HG03442 (cell line): Measurements from ENCODE around the gene DPY19L2.
"Not testable (repeated sequence)": the region's sequence is repeated elsewhere in the genome, so short reads cannot be mapped to it uniquely, and the experiment has no call there.

Experiments
- ATAC-seq: cut with Tn5 transposase; IDR thresholded peaks from one replicate; pipeline ENCODE4 v1.9.1; 2021; ENCODE audit warnings: mild to moderate bottlenecking, moderate library complexity; ENCODE audit not compliant: unreplicated experiment

DPY19L2 gene

GRCh38 chr12:63668800-63669365 lies 590 bp upstream of the DPY19L2 start:
- peak; percentile 42 for ATAC-seq

GRCh38 chr12:63663005-63663404 lies 5.3 kb downstream of the DPY19L2 start:
- ATAC-seq = not testable (repeated sequence)

- not testable (repeated sequence) for ATAC-seq
Measured at GRCh38 chr12:63658501-63658900, 9.8 kb downstream of the DPY19L2 start.

DNA sequence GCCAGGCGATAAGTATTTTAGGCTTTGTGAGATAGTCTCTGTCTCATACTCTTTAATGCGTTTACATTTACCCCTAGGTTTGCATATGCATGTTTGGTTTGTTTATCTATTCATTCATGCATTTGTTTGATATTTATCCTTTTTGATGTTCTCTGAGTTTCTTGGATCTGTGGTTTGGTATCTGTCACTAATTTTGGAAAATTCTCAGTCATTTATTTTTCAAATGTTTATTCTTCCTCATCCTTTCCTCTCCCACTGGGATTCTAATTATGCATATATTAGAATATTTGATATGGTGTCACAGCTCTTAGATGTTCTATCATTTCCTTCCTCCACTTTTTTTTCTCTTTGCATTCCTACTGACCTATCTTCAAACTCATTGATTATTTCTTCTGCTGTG lies 11.9 kb downstream of the DPY19L2 start:
- ATAC-seq = not testable (repeated sequence)

GRCh38 chr12:63655543-63656257 lies 12.6 kb downstream of the DPY19L2 start:
- not testable (repeated sequence) for ATAC-seq

DNA sequence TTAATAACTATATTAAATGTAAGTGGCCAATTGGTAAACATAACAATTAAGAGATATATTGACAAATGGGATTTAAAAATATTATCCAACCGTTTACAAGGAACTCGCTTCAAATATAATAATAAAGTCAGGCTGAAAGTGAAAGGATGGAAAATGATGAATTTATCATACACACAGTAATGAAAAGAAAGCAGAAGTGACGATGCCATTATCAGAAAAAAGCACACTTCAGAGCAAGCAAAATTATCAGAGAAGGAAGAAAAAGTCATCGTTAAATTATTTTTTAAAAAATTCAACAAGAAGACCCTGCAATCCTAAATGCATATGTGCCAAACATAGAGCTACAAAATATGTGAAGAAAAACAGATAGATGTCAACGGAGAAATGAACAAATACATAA lies 13.8 kb downstream of the DPY19L2 start:
- ATAC-seq = not testable (repeated sequence)

GRCh38 chr12:63649517-63649916 lies 18.8 kb downstream of the DPY19L2 start:
- ATAC-seq = not testable (repeated sequence)

GRCh38 chr12:63643381-63644140 lies 24.7 kb downstream of the DPY19L2 start:
- not testable (repeated sequence) for ATAC-seq

DNA sequence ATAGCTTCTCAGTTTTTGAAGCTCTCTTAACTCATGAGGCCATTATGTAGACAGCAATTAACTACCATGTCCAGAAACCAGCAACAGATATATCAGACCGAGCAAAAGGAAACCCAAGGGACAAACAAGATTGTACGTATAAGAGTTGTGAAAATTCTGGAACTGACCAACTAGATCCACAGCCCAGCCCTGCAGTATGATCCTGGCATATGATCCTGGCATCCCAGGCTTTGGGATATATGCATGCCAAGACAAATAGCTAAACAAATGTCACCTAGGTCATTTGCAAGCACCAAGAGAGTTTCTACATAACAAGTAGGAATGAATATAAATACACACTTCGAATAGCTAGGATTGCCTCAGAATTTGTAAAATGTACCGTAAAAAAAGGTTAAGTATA lies 44.0 kb downstream of the DPY19L2 start:
- ATAC-seq = not testable (repeated sequence)

GRCh38 chr12:63615544-63615943 lies 52.7 kb downstream of the DPY19L2 start:
- not testable (repeated sequence) for ATAC-seq

GRCh38 chr12:63611285-63611684 lies 57.0 kb downstream of the DPY19L2 start:
- ATAC-seq = not testable (repeated sequence)

DNA sequence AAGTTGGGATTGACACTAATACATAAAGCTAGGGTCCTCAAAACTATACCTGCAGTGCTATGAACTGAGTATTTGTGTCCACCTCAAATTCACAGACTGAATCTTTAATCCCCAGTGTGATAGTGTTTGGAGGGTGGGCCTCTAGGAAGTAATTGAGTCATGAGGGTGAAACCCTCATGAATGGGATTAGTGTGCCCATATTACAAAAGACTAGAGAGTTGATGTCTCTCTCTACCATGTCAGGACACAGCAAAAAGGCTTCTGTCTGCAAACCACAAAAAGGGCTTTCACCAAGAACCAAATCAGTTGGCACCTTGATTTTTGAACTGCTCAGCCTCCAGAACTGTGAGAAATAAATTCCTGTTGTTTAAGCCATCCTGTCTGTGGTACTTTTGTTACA lies 59.0 kb downstream of the DPY19L2 start:
- not testable (repeated sequence) for ATAC-seq

GRCh38 chr12:63604985-63605384 lies 63.3 kb downstream of the DPY19L2 start:
- ATAC-seq = not testable (repeated sequence)

- not testable (repeated sequence) for ATAC-seq
Measured at GRCh38 chr12:63594828-63595227, 73.5 kb downstream of the DPY19L2 start.

GRCh38 chr12:63584426-63584825 lies 83.9 kb downstream of the DPY19L2 start:
- ATAC-seq = not testable (repeated sequence)

GRCh38 chr12:63583289-63583688 lies 85.0 kb downstream of the DPY19L2 start:
- not testable (repeated sequence) for ATAC-seq

- ATAC-seq = not testable (repeated sequence)
Measured at GRCh38 chr12:63577631-63578030, 90.7 kb downstream of the DPY19L2 start.

DNA sequence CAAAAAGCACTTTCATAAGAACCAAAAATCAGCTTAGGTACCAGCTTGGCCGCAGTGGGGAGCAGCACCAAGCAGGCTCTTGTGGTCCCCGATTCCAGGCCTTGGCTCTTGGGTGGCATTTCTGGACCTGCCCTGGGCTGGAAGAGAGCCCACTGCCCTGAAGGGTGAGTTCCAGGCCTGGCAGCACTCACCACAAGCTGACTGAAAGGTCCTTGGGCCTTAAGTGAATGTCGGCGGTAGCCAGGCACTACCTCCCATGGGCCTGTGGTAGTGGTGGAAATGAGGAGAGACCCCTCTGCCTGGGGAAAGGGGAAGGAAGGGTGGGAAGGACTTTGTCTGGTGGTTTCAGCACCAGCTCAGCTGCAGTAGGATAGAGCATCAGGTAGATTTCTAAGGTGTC lies 96.3 kb downstream of the DPY19L2 start:
- ATAC-seq = not testable (repeated sequence)

DNA sequence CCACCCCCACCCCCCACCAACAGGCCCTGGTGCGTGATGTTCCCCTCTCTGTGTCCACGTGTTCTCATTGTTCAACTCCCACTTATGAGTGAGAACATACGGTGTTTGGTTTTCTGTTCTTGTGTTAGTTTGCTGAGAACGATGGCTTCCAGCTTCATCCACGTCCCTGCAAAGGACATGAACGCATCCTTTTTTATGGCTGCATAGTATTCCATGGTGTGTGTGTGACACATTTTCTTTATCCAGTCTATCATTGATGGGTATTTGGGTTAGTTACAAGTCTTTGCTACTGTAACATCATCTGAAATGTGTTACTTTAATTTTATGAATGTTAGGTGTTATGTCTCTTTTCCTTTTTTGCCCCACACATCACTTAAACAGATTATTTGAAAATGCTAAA lies 109.8 kb downstream of the DPY19L2 start:
- not testable (repeated sequence) for ATAC-seq

- not testable (repeated sequence) for ATAC-seq
Measured at GRCh38 chr12:63551397-63551796, 116.9 kb downstream of the DPY19L2 start.

DNA sequence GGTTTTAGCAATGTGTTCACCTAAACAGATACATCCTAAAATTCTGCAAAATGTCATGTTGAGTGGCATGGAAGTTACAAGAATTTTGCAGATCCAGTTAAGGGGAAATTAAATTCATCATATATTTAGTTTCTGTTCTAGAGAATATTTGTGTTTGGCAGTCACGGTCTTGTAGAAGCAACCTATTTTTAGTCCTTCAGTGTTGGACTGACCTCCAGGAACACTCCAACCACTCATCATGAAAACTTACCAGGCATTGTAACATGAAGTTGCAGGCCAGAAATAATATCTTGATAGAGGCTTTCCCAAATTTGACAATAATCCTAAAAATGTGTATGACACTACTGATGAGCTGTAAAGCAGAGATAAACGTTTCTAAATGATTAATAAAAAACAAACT lies 119.3 kb downstream of the DPY19L2 start:
- not testable (repeated sequence) for ATAC-seq
